Left ventricle myocardium inferior (tissue), 1 donor: ENCODE measurements around the gene RARRES2. TPM values are rescaled to one million over a fixed set of nuclear protein-coding genes. Genes with fewer than 3 reads are reported as not detected.
A peak's percentile ranks its signal among the peaks of the same experiment; 100 is the strongest.

Source experiments
- DNase-seq: peaks from one replicate; pipeline ENCODE4 v3.0.0-alpha.2; 2020
- H3K27ac ChIP-seq: fragments of 200-600 bp; replicated peaks from 2 replicates; pipeline ENCODE4 v1.8.0; 2021
- H3K27me3 ChIP-seq: fragments of 200-600 bp; 2 replicates; pipeline ENCODE4 v1.8.0; 2021; ENCODE audit warnings: low read depth
- H3K36me3 ChIP-seq: fragments of 200-600 bp; 2 replicates; pipeline ENCODE4 v1.8.0; 2021
- H3K4me1 ChIP-seq: fragments of 200-600 bp; 2 replicates; pipeline ENCODE4 v1.8.0; 2021
- H3K4me3 ChIP-seq: fragments of 200-600 bp; 2 replicates; pipeline ENCODE4 v1.8.0; 2021; ENCODE audit warnings: mild to moderate bottlenecking, moderate library complexity
- H3K9me3 ChIP-seq: fragments of 200-600 bp; replicated peaks from 2 replicates; pipeline ENCODE4 v1.8.0; 2021
- intact Hi-C: fragments of 100-400 bp; cut with micrococcal nuclease; formaldehyde crosslinking; loops from one replicate; pipeline ENCODE4 v1.11.0; 2022
- total RNA-seq: library from RNA; stranded (reverse); fragmentation: NEBNext Ultra II Directional; extraction: Animal tissue kit (Norgen Biotek cat#: 25700); gene quantifications from one replicate; pipeline ENCODE4 v1.2.1, GENCODE V29; 2021
- TF ChIP-seq, protein P1 (sequence below): fragments of 200-600 bp; IDR thresholded peaks from 2 replicates; pipeline ENCODE4 v1.8.0; 2021; ENCODE audit warnings: antibody characterized with exemption, mild to moderate bottlenecking, borderline replicate concordance
- donor health status: DM: no; HTN: yes; CAD: no; lungs with severe emphysema.

Gene RARRES2
- total RNA-seq, 1 donor from 2014 or later: 17.6 TPM

DNA sequence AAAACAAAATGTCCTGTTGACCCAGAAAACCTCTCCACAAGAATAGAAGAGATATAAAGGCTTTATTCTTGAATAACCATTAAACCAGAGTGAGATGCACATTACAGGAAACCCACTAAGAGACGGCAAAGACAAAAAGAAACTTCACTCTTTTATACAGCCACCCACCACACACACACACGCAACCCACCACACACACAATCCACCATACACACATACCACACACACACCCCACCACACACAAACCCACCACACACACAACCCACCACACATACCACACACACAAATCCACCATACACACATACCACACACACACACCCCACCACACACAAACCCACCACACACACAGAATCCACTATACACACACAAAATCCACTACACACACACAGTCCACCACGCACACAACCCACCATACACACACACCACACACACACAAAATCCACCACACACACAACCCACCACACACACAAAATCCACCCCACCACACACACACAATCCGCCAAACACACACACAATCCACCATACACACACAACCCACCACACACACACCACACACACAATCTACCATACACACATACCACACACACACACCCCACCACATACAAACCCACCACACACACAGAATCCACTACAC lies 17.7 kb upstream of the RARRES2 start:
- DNase-seq: no peak
- Histone ChIP-seq H3K36me3 (no peaks in the 10 kb centered on the region), H3K27ac (no peak overlapping the region), H3K27me3 (no peaks in the 10 kb centered on the region), H3K4me3 (no peak overlapping the region), H3K9me3 (no peaks in the 10 kb centered on the region), H3K4me1 (peaks cover 13% of the 10 kb centered on the region)
- intact Hi-C loops: loop anchor here (5.0 kb wide), 1 partner anchor 63 kb away; no protein-coding TSS in a partner anchor
- TF ChIP-seq, protein P1, sequence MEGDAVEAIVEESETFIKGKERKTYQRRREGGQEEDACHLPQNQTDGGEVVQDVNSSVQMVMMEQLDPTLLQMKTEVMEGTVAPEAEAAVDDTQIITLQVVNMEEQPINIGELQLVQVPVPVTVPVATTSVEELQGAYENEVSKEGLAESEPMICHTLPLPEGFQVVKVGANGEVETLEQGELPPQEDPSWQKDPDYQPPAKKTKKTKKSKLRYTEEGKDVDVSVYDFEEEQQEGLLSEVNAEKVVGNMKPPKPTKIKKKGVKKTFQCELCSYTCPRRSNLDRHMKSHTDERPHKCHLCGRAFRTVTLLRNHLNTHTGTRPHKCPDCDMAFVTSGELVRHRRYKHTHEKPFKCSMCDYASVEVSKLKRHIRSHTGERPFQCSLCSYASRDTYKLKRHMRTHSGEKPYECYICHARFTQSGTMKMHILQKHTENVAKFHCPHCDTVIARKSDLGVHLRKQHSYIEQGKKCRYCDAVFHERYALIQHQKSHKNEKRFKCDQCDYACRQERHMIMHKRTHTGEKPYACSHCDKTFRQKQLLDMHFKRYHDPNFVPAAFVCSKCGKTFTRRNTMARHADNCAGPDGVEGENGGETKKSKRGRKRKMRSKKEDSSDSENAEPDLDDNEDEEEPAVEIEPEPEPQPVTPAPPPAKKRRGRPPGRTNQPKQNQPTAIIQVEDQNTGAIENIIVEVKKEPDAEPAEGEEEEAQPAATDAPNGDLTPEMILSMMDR: no peak

DNA sequence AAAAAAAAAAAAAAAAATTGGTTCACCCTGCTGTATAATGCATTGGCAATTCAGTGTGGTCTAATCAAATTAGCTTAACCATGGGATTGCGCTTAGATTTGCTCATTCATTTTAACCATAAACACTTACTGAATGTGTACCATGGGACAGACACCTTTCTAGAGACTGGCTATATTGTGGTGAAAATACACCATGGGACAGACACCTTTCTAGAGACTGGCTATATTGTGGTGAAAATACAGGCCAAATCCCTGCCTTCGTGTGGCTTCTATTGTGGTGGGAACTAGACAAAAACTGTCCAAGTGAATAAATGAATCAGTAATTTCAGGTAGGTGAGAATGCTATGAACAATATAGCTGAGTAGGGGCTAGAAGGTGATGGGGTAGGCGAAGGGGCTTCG lies 17.0 kb upstream of the RARRES2 start:
- no peaks in the 10 kb centered on the region for H3K36me3 ChIP-seq
- TF ChIP-seq, protein P1: no peak
- no peaks in the 10 kb centered on the region for H3K9me3 ChIP-seq
- H3K4me3 ChIP-seq: no peak overlapping the region
- H3K27ac ChIP-seq: no peak overlapping the region
- DNase-seq: no peak
- peaks cover 13% of the 10 kb centered on the region for H3K4me1 ChIP-seq
- no peaks in the 10 kb centered on the region for H3K27me3 ChIP-seq
- intact Hi-C loops: loop anchor here (5.0 kb wide), 1 partner anchor 64 kb away; no protein-coding TSS in a partner anchor

DNA sequence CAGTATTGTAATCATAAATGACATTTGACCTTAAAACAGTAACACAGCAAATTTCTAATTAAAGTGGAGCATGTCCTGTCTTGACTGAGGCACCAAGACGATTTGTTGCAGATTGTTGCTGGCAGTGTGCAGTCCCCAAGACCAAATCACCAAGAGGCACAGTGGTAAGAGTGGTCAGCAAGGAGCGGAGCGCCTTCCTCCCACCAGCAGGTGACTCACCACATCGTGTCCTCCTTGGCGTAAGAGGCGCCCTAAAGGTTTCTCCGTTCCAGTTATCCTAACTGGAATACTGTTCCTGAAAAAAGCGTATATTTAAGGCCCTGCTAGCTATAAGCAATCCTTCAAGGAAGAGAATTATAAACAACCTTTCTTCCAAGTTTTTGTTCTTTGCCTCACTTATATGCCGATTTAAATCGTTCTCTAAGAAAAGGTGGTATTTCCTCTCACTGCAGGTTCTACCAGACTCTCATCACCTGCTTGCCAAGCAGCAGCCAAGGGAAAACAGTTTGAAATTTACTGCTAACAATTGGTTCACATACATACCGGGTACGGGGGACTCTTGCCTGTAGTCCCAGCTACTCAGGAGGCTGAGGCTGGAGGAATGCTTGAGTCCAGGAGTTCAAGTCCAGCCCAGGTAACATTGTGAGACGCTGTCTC lies 16.5 kb upstream of the RARRES2 start:
- Histone ChIP-seq H3K27me3 (no peaks in the 10 kb centered on the region), H3K9me3 (no peaks in the 10 kb centered on the region), H3K36me3 (no peaks in the 10 kb centered on the region), H3K27ac (no peak overlapping the region), H3K4me3 (no peak overlapping the region), H3K4me1 (peaks cover 13% of the 10 kb centered on the region)
- DNase-seq: no peak
- TF ChIP-seq, protein P1: no peak
- intact Hi-C loops: loop anchor here (5.0 kb wide), 1 partner anchor 64 kb away; no protein-coding TSS in a partner anchor

DNA sequence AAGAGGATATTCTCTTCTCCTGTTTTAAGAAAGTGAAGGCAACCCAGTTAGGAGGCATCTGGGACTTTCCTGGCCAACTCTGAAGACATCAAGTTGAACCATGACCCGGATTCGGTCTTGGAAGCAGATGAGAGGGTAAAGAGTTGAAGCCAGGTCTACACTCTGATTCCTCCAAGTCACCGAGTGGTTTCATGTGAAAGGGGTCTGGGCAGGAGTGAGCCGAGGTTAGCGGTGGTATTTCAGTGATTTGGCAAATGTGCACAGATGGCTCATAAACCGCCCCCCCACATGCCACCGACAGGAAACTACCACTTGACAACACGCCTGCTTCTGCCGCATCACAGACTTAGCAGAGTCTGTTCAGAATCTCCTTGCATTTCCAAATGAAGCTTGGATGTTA lies 15.8 kb upstream of the RARRES2 start:
- Histone ChIP-seq H3K9me3 (no peaks in the 10 kb centered on the region), H3K27me3 (no peaks in the 10 kb centered on the region), H3K27ac (no peak overlapping the region), H3K4me3 (no peak overlapping the region), H3K36me3 (no peaks in the 10 kb centered on the region), H3K4me1 (peaks cover 10% of the 10 kb centered on the region)
- TF ChIP-seq, protein P1: no peak
- DNase-seq: no peak
- intact Hi-C loops: loop anchor here (5.0 kb wide), 1 partner anchor 65 kb away; no protein-coding TSS in a partner anchor

DNA sequence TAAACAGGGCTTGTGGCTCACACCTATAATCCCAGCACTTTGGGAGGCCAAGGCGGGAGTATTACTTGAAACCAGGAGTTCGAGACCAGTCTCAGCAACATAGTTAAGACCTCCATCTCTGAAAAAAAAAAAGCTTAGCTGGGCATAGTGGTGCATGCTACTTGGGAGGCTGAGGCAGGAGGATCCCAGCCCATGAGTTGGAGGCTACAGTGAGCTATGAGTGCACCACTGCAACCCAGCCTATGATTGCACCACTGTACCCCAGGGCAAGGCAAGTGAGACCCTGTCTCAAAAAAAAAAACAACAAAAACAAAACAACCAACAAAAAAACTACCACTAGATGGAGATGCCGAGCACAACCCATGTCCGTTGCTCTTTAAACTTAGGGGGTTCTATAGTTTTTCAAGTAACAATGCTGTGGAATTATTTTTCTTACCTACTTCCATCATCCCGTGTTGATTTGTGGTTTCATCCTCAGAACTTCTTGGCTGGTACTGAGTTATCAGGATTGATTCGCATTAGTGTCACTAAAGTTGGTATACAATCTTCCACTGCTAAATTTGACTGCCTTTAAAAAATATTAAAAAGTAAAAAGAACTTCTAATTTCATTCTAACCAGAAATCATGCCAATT lies 15.0 kb upstream of the RARRES2 start:
- peaks cover 1% of the 10 kb centered on the region for H3K4me1 ChIP-seq
- no peak overlapping the region for H3K27ac ChIP-seq
- intact Hi-C loops: loop anchor here (5.0 kb wide), 1 partner anchor 66 kb away; no protein-coding TSS in a partner anchor
- H3K36me3 ChIP-seq: no peaks in the 10 kb centered on the region
- no peak for DNase-seq
- no peaks in the 10 kb centered on the region for H3K9me3 ChIP-seq
- no peaks in the 10 kb centered on the region for H3K27me3 ChIP-seq
- TF ChIP-seq, protein P1: peak; percentile 76
- H3K4me3 ChIP-seq: no peak overlapping the region
